H1 (cell line): ENCODE results near the gene SEMA3A. TPM values are rescaled to one million over a fixed set of nuclear protein-coding genes. Genes with fewer than 3 reads are reported as not detected.
"Not testable (repeated sequence)": the region's sequence is repeated elsewhere in the genome, so short reads cannot be mapped to it uniquely, and the experiment has no call there.

Experiments
- CTCF ChIA-PET: fragments of 300-600 bp; sonication (Branson Sonifier 250); formaldehyde crosslinking; loops from one replicate; lab custom pipeline; 2021; ENCODE audit not compliant: partially characterized antibody; lab: Charles Lee
- POLR2A ChIA-PET: fragments of 300-600 bp; sonication (Branson Sonifier 250); formaldehyde crosslinking; loops from one replicate; lab custom pipeline; 2021; ENCODE audit warnings: inconsistent platforms; ENCODE audit not compliant: partially characterized antibody; lab: Charles Lee
- DNase-seq, 2 experiments: peaks; one replicate each; pipeline versions ENCODE4 v3.0.0 to v3.0.0-alpha.2; 2010 to 2022; ENCODE audit warnings: low spot score in 2 of 2, low read depth in 1 of 2, mixed read lengths in 1 of 2
- FAIRE-seq: peaks from 2 replicates; lab custom pipeline; 2011; peaks lifted over from hg19 to GRCh38; lab: Jason Lieb, UNC
- H2AFZ ChIP-seq: 2 replicates; pipeline ENCODE4 v1.8.1; 2012; ENCODE audit warnings: low read length, inconsistent platforms
- H2AK5ac ChIP-seq: 2 replicates; pipeline ENCODE4 v1.6.1; 2013; ENCODE audit warnings: low read depth, low read length
- H2BK120ac ChIP-seq: replicated peaks from 2 replicates; pipeline ENCODE3; 2013; ENCODE audit warnings: low read depth, low read length, inconsistent platforms
- H2BK12ac ChIP-seq: 2 replicates; pipeline ENCODE4 v1.6.1; 2013; ENCODE audit warnings: low read depth, low read length
- H2BK15ac ChIP-seq: 2 replicates; pipeline ENCODE4 v1.6.1; 2013; ENCODE audit warnings: low read length
- H2BK20ac ChIP-seq: 2 replicates; pipeline ENCODE4 v1.6.1; 2013; ENCODE audit warnings: low read length
- H2BK5ac ChIP-seq: 2 replicates; pipeline ENCODE4 v1.6.1; 2013; ENCODE audit warnings: low read depth, low read length
- H3K14ac ChIP-seq: 2 replicates; pipeline ENCODE4 v1.6.1; 2013; ENCODE audit warnings: inconsistent platforms; ENCODE audit not compliant: insufficient read length
- H3K18ac ChIP-seq: 2 replicates; pipeline ENCODE4 v1.6.1; 2013; ENCODE audit warnings: low read length; ENCODE audit errors: extremely low read depth
- H3K23ac ChIP-seq: 2 replicates; pipeline ENCODE4 v1.6.1; 2013; ENCODE audit warnings: inconsistent platforms; ENCODE audit not compliant: insufficient read length
- H3K23me2 ChIP-seq: 2 replicates; pipeline ENCODE4 v1.6.1; 2013; ENCODE audit warnings: low read depth, low read length
- H3K27ac ChIP-seq: 2 replicates; pipeline ENCODE4 v1.6.1; 2011; ENCODE audit warnings: low read depth, low read length, inconsistent platforms
- H3K27me3 ChIP-seq, 4 experiments: replicated peaks in 1 of 4; 1 replicate in 1 of 4; 2 replicates in 3 of 4; pipeline versions ENCODE4 v1.6.1 to v1.8.1; 2011 to 2013; ENCODE audit warnings: low read length in 3 of 4, mild to moderate bottlenecking in 3 of 4, inconsistent platforms in 2 of 4, mixed read lengths in 2 of 4, moderate library complexity in 1 of 4; ENCODE audit not compliant: control insufficient read depth in 3 of 4, insufficient read depth in 3 of 4; ENCODE audit errors: extremely low read depth in 1 of 4
- H3K36me3 ChIP-seq, 4 experiments: 2 replicates each; pipeline versions ENCODE4 v1.6.1 to v1.8.1; 2011 to 2013; ENCODE audit warnings: mild to moderate bottlenecking in 4 of 4, low read length in 3 of 4, moderate library complexity in 2 of 4, control low read depth in 1 of 4, inconsistent platforms in 1 of 4; ENCODE audit not compliant: insufficient read depth in 4 of 4, control insufficient read depth in 2 of 4
- H3K4ac ChIP-seq: replicated peaks from 2 replicates; pipeline ENCODE3; 2013; ENCODE audit warnings: low read length, low read depth, mixed read lengths, inconsistent platforms; ENCODE audit not compliant: insufficient read length
- H3K4me1 ChIP-seq, 4 experiments: replicated peaks in 1 of 4; 1 replicate in 1 of 4; 2 replicates in 3 of 4; pipeline versions ENCODE4 v1.6.1 to v1.8.1; 2011 to 2013; ENCODE audit warnings: low read length in 3 of 4, inconsistent platforms in 2 of 4, mixed read lengths in 1 of 4; ENCODE audit not compliant: insufficient read depth in 4 of 4, control insufficient read depth in 3 of 4
- H3K4me2 ChIP-seq, 2 experiments: 2 replicates each; pipeline versions ENCODE4 v1.6.1 to v1.8.1; 2011 to 2013; ENCODE audit warnings: low read depth in 2 of 2, low read length in 2 of 2, control low read depth in 1 of 2, inconsistent platforms in 1 of 2, mild to moderate bottlenecking in 1 of 2; ENCODE audit not compliant: insufficient read depth in 1 of 2
- H3K4me3 ChIP-seq, 4 experiments: fragments of 200-600, 300-600 bp in 1 of 4; sonication (generic), shearing (Covaris generic), sonication (Bioruptor Twin) in 1 of 4; 2 replicates each; pipeline versions ENCODE4 v1.5.1 to v1.8.1; 2011 to 2016; ENCODE audit warnings: low read length in 4 of 4, low read depth in 3 of 4, control low read depth in 2 of 4, inconsistent platforms in 2 of 4, mild to moderate bottlenecking in 2 of 4, mixed read lengths in 1 of 4, moderate library complexity in 1 of 4; ENCODE audit not compliant: insufficient read depth in 2 of 4; ENCODE audit errors: extremely low read depth in 1 of 4
- H3K56ac ChIP-seq: replicated peaks from 2 replicates; pipeline ENCODE3; 2013; ENCODE audit warnings: low read depth, mild to moderate bottlenecking, mixed read lengths, low read length, inconsistent platforms; ENCODE audit not compliant: insufficient read length
- H3K79me1 ChIP-seq: 2 replicates; pipeline ENCODE4 v1.6.1; 2013; ENCODE audit warnings: low read depth, low read length, control low read depth
- H3K79me2 ChIP-seq, 2 experiments: 2 replicates each; pipeline versions ENCODE4 v1.6.1 to v1.8.1; 2012 to 2013; ENCODE audit warnings: low read length in 2 of 2, mild to moderate bottlenecking in 2 of 2, inconsistent platforms in 1 of 2; ENCODE audit not compliant: insufficient read depth in 2 of 2, control insufficient read depth in 1 of 2
- H3K9ac ChIP-seq, 4 experiments: replicated peaks in 1 of 4; 1 replicate in 1 of 4; 2 replicates in 3 of 4; pipeline versions ENCODE4 v1.6.1 to v1.8.1; 2011 to 2013; ENCODE audit warnings: low read depth in 3 of 4, low read length in 3 of 4, control low read depth in 2 of 4, mild to moderate bottlenecking in 2 of 4, moderate library complexity in 2 of 4, inconsistent platforms in 1 of 4; ENCODE audit errors: extremely low read depth in 1 of 4
- H3K9me3 ChIP-seq, 2 experiments: 2 replicates each; pipeline versions ENCODE4 v1.6.1 to v1.8.1; 2012 to 2013; ENCODE audit warnings: mild to moderate bottlenecking in 2 of 2, moderate library complexity in 2 of 2, control low read depth in 1 of 2, inconsistent platforms in 1 of 2, low read depth in 1 of 2, low read length in 1 of 2, mixed read lengths in 1 of 2; ENCODE audit not compliant: insufficient read depth in 2 of 2
- H4K20me1 ChIP-seq, 2 experiments: replicated peaks in 1 of 2; 2 replicates each; pipeline versions ENCODE3 to v1.8.1; 2011 to 2013; ENCODE audit warnings: inconsistent platforms in 2 of 2, low read length in 2 of 2, mild to moderate bottlenecking in 1 of 2; ENCODE audit not compliant: insufficient read depth in 2 of 2, control insufficient read depth in 1 of 2
- H4K5ac ChIP-seq: 2 replicates; pipeline ENCODE4 v1.6.1; 2013; ENCODE audit warnings: low read length, low read depth, mixed read lengths, inconsistent platforms; ENCODE audit not compliant: insufficient read length
- H4K8ac ChIP-seq: 2 replicates; pipeline ENCODE4 v1.8.0; 2013; ENCODE audit warnings: mild to moderate bottlenecking, moderate library complexity, low read length, inconsistent platforms; ENCODE audit not compliant: insufficient read depth; ENCODE audit errors: extremely low read depth
- H4K91ac ChIP-seq: replicated peaks from 2 replicates; pipeline ENCODE3; 2013; ENCODE audit warnings: low read length, mixed read lengths, inconsistent platforms; ENCODE audit not compliant: insufficient read length
- PHF8 ChIP-seq: fragments of 200-600 bp; sonication (generic); conservative IDR thresholded peaks from 2 replicates; pipeline ENCODE4 v1.7.1; 2012; ENCODE audit warnings: low read depth, mild to moderate bottlenecking, inconsistent platforms, low read length, moderate library complexity
- WGBS, 2 experiments: shearing (Covaris generic) in 1 of 2; methylation state at CpG; one replicate each; pipeline versions ENCODE4 v1.1.6 to v1.1.7; 2013 to 2015; ENCODE audit warnings: low lambda C conversion rate in 2 of 2, mixed read lengths in 2 of 2, inconsistent platforms in 1 of 2, low coverage in 1 of 2, missing lambda C conversion rate in 1 of 2; ENCODE audit not compliant: insufficient replicate concordance in 2 of 2, insufficient coverage in 1 of 2, insufficient read length in 1 of 2; ENCODE audit errors: extremely low coverage in 1 of 2, missing lambda C conversion rate in 1 of 2; 5-methylcytosine and 5-hydroxymethylcytosine counted together
- polyA plus RNA-seq, 7 experiments: library from polyadenylated mRNA; depleted of rRNA in 3 of 7; stranded (reverse) in 5 of 7; unstranded in 2 of 7; fragments of >200 nt in 5 of 7; fragments of 200-250 nt in 2 of 7; gene quantifications; 1 replicate in 5 of 7; 2 replicates in 1 of 7; 4 replicates in 1 of 7; pipeline versions ENCODE4 v1.2.1 to v1.2.3, GENCODE V29; 2011 to 2013; ENCODE audit warnings: missing spikeins in 2 of 7, mixed read lengths in 2 of 7
- total RNA-seq: library from RNA; stranded (reverse); fragmentation: NEBNext Ultra II Directional; extraction: Animal tissue kit (Norgen Biotek cat#: 25700); gene quantifications from 2 replicates; pipeline ENCODE4 v1.2.1, GENCODE V29; 2021

SEMA3A gene
- total and polyA plus RNA-seq, 2 of the 8 experiments (the other 6 are each of a cell fraction or from before 2014, with no cell fraction given): 8.1 to 45.9 TPM

- H2AK5ac ChIP-seq, H2BK5ac ChIP-seq, H4K5ac ChIP-seq, H3K23ac ChIP-seq, FAIRE-seq, CTCF ChIA-PET, H3K27me3 ChIP-seq, H3K18ac ChIP-seq, H3K4ac ChIP-seq, H2BK12ac ChIP-seq, H3K36me3 ChIP-seq, H2BK15ac ChIP-seq, H3K56ac ChIP-seq, H4K20me1 ChIP-seq, H2AFZ ChIP-seq, H3K14ac ChIP-seq, H4K91ac ChIP-seq, H2BK120ac ChIP-seq, H3K9me3 ChIP-seq, H3K79me1 ChIP-seq, H4K8ac ChIP-seq, H3K23me2 ChIP-seq, H2BK20ac ChIP-seq: not testable (repeated sequence)
- Histone ChIP-seq H3K27ac (peak overlapping the region; percentile 70; the same call in 1 of the 2 replicates), H3K9ac (peak overlapping the region in 3 of 4 experiments; percentile 35 to 59 (median 55); a peak in 3 of 7 replicates), H3K4me3 (peak overlapping the region in 3 of 4 experiments; percentile 35 to 62 (median 38); a peak in 6 of 8 replicates), H3K4me2 (peak overlapping the region; percentile 60 to 64), H3K4me1 (peaks cover 0 to 11% (median 6%) of the 10 kb centered on the region in 4 experiments; a peak in 4 of 7 replicates), H3K79me2 (peaks cover 0 to 54% of the 10 kb centered on the region in 2 experiments; a peak in 3 of 4 replicates)
- TF ChIP-seq PHF8: 0 out of 2 replicates have a peak, but pooled peaks have one; percentile 28
- WGBS, 2 experiments: 27% methylated on average over 21 of the region's 22 CpGs; no CpG with 5 or more reads in 1 of the 2 experiments
- POLR2A ChIA-PET: interaction anchor here (1.3 kb wide), 1 partner anchor 9 kb away, joined by 3 read pairs; no protein-coding TSS in a partner anchor
- DNase-seq: peak in 1 of 2 experiments; percentile 75
Observed at GRCh38 chr7:84150370-84150769, 44.2 kb downstream of the SEMA3A start.
